Activated CD4-positive, alpha-beta T cell treated with anti-CD3 and anti-CD28 coated beads for 24 hours (primary cell): Measurements from ENCODE around the gene ELP6.

Experiments
- DNase-seq, 2 donors: peaks; one replicate each; pipeline ENCODE4 v3.0.0-alpha.2; 2020; ENCODE audit warnings: low read depth in 2 of 2

The ELP6 gene, protein sequence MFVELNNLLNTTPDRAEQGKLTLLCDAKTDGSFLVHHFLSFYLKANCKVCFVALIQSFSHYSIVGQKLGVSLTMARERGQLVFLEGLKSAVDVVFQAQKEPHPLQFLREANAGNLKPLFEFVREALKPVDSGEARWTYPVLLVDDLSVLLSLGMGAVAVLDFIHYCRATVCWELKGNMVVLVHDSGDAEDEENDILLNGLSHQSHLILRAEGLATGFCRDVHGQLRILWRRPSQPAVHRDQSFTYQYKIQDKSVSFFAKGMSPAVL

GRCh38 chr3:47513125-47513929 is at the start of gene ELP6:
Gene ELP6, minus strand, starts transcription at chr3:47513712. Its CDS starts 122 bp downstream, at chr3:47513590.
- peak; percentile 92 to 94 for DNase-seq

GRCh38 chr3:47556351-47556750 is 42.8 kb upstream of the ELP6 start:
- DNase-seq = no peak

DNA sequence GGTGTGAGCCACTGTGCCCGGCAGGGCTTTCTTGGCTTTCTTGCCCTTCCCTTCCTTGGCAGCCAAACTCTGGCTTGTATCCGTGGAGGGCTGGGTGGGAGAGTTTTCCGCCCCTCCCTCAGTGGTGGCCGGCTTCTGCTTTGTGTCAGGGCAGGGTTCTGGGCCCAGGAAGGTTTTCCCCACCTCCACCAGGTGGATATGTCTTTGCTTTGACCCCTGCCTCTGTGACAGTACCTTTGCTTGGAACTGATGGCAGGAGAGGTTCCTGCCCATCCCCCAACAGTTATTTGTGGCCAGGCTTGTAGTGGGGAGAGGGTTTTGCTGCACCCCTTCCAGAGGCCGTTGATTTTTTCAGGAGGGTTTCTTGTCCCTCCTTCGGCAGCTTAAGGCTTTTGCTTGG is 40.8 kb upstream of the ELP6 start:
- DNase-seq = no peak

DNA sequence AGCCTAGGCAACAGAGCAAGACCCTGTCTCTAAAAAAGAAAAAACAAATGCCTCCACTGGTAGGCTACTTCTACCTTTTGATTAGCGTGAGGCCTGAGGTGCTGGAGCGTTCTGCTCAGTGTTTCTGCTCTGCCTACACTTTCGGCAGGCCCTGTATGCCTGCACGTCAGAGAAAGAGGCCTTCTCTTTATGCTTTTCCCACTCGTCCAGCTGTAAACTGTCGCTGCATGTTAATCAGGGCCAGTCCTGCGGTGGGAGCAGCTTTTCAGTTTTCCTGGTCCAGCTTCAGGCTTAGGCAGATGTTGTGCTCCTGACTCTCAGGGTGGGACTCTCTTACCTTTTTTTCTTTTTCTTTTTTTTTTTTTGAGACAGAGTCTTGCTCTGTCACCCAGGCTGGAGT is 39.9 kb upstream of the ELP6 start:
- no peak for DNase-seq

GRCh38 chr3:47542471-47543173 is 29.1 kb upstream of the ELP6 start:
- DNase-seq = no peak

DNA sequence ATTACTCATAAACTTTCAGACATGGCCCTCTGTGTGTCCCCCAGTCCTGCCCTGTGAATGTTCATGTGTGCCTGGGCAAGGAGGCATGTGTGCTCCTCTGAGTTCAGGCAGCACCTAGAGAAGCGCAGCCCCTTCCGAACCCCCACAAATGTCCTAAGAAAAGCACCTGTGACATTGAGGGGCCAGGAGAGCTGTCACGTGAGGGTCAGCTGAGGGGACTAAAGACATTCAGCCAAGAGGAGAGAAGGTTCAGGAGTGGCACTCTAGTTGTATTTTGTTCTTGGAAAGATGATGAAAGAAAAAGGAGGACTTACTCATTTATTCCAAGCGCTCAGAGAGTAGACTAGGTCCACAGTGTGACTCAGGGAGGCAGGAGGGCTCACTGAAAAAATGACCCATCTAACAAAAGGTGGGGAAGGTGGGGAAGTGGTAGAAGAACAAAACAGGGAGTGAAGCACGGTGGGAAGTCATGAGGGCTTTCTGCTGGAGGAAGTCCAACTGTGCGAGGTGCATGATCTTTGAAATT is 28.1 kb upstream of the ELP6 start:
- DNase-seq = no peak

DNA sequence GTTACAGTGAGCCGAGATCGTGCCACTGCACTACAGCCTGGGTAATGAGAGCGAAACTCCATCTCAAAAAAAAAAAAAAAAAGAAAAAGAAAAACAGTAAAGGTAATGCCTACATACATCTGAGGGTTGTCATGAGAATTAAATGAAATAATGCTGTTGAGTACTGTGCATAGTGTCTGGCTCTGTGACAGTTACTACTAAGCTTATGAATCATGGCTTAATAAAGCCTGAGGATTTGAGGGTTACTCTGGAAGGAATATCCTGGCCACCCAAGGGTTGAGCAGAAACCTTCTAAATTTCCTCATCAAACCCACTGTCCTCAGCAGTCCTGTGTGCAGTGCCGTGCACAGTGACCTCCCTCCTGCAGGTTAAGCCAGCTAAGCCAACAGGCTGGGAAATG is 26.8 kb upstream of the ELP6 start:
- no peak for DNase-seq

DNA sequence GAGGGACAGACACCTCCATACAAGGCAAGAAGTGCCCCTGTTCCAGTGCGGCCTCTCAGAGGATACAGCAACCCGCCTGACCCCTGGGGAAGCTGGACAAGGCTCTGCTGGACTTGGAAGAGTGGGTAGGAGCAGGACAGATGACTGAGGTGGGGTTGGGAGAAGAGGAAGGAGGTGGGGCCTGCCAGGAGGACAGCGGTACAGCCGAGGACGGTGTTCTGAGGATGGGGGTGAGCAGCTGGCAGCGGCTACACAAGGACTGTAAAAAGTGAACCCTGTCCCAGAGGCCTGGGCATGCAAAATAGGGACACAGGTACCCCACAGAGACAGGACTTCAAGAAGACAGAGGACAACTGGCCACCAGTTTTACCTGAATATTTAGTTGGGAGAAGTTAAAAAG is 23.5 kb upstream of the ELP6 start:
- no peak for DNase-seq

- DNase-seq = no peak
Measured at GRCh38 chr3:47536221-47536891, 22.8 kb upstream of the ELP6 start.

- no peak for DNase-seq
Measured at GRCh38 chr3:47533996-47534454, 20.5 kb upstream of the ELP6 start.

DNA sequence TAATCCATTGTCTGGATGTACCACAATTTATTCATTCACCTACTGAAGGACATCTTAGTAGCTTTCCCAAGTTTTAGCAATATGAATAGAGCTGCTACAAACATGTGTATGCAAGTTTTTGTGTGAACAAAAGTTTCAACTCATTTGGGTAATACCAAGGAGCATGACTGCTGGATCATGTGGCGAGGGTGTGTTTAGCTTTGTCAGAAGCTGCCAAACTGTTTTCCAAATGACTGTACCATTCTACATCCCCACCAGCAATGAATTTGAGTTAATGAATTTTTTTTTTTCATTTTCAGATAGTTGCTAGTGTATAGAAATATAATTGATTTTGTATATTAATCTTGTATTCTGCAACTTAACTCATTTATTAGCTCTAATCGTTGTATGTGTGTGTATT is 20.0 kb upstream of the ELP6 start:
- no peak for DNase-seq

- no peak for DNase-seq
Measured at GRCh38 chr3:47527952-47528725, 14.6 kb upstream of the ELP6 start.

GRCh38 chr3:47525617-47526016 is 12.1 kb upstream of the ELP6 start:
- DNase-seq = no peak

- no peak for DNase-seq
Measured at GRCh38 chr3:47523310-47524073, 10.0 kb upstream of the ELP6 start.

GRCh38 chr3:47522082-47522987 is 8.8 kb upstream of the ELP6 start:
- DNase-seq = peak; percentile 52 to 69

- no peak for DNase-seq
Measured at GRCh38 chr3:47520756-47521155, 7.2 kb upstream of the ELP6 start.

DNA sequence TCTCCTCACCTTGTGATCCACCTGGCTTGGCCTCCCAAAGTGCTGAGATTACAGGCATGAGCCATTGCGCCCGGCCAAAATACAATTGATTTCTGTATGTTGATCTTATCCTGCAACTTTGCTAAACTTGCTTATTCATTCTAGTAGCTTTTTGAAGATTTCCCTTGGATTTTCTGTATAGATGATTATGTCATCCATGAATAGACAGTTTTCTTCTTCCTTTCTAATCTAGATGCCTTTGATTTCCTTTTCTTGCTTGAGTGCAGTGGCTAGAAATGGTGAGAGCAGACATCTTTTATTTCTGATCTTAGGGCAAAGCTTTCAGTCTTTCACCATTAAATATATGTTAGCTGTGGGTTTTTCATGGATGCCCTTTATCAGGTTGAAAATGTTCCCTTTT is 4.4 kb upstream of the ELP6 start:
- no peak for DNase-seq

DNA sequence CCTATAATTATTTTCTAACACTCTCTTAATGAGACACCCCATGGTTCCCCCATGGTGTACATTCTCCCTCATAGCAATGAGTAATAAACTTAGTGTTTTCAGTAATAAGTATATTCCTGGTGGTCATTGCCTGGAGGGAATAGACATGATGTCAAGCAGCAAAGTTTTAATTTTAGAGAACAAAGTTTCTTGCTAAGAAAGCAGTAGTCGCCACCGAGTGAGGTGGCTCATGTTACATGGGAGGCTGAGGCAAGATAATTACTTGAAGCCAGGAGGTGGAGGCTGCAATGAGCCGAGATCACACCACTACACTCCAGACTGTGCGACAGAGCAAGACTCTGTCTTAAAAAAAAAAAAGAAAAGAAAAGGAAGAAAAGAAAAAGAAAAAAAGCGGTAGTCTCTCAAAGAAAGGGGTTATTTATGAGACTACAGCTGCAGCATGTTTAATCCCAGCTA is 2.4 kb upstream of the ELP6 start:
- no peak for DNase-seq

DNA sequence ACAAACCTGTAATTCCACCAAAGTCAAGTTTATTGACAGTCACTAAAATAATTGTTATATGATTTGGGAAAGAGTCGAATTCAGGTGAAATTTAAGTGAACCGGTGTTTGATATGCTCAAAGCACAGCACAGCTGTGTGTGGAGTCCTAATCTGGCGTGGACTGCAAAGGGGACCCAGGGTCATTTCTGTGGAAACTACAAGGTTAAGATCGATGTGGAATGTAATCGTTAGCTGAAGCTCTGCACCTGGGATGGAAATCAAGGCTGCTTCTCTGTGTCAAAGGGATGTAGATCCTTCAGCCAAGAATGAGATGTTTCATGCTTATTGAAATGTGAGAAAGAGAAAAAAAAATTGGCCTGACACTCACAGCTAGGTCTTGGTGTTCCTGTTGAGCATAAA is 1.6 kb upstream of the ELP6 start:
- no peak for DNase-seq
